Neural cell (in vitro differentiated cells): ENCODE data around the gene KITLG. TPM values are rescaled to one million over a fixed set of nuclear protein-coding genes. Genes with fewer than 3 reads are reported as not detected.
"Not testable (repeated sequence)": the region's sequence is repeated elsewhere in the genome, so short reads cannot be mapped to it uniquely, and the experiment has no call there.

Source experiments
- H2AFZ ChIP-seq: fragments of 200-600, 300-800 bp; sonication (generic), shearing (Covaris generic); 2 replicates; pipeline ENCODE4 v1.6.0; 2014; ENCODE audit warnings: low read depth, mild to moderate bottlenecking, antibody characterized with exemption, low read length, moderate library complexity
- H3F3A ChIP-seq: fragments of 200-600 bp; shearing (Covaris generic); 2 replicates; pipeline ENCODE4 v1.6.1; 2016; ENCODE audit warnings: mild to moderate bottlenecking, moderate library complexity, mixed read lengths, antibody characterized with exemption, low read length; ENCODE audit not compliant: insufficient read depth, poor library complexity, severe bottlenecking
- H3K27ac ChIP-seq: fragments of 200-600, 300-800 bp; sonication (generic), shearing (Covaris generic); 2 replicates; pipeline ENCODE4 v1.5.1; 2014; ENCODE audit warnings: mild to moderate bottlenecking, low read length, moderate library complexity
- H3K27me3 ChIP-seq: fragments of 300-800, 200-600 bp; sonication (generic), shearing (Covaris generic); 2 replicates; pipeline ENCODE4 v1.6.0; 2014; ENCODE audit warnings: mild to moderate bottlenecking, low read depth, low read length, moderate library complexity; ENCODE audit not compliant: insufficient read depth
- H3K36me3 ChIP-seq: fragments of 300-800, 200-600 bp; sonication (generic), shearing (Covaris generic); 2 replicates; pipeline ENCODE4 v1.5.1; 2014; ENCODE audit warnings: mild to moderate bottlenecking, antibody characterized with exemption, low read length, moderate library complexity; ENCODE audit not compliant: insufficient read depth
- H3K4me2 ChIP-seq: fragments of 300-800, 200-600 bp; sonication (generic), shearing (Covaris generic); 2 replicates; pipeline ENCODE4 v1.6.0; 2014; ENCODE audit warnings: mild to moderate bottlenecking, low read length
- H3K4me3 ChIP-seq: fragments of 300-800, 200-600 bp; sonication (generic), shearing (Covaris generic); 2 replicates; pipeline ENCODE4 v1.5.1; 2014; ENCODE audit warnings: mild to moderate bottlenecking, low read length, moderate library complexity
- H3K79me2 ChIP-seq: fragments of 200-600 bp; shearing (Covaris generic); replicated peaks from 2 replicates; pipeline ENCODE4 v1.6.0; 2014; ENCODE audit warnings: mild to moderate bottlenecking, low read length, moderate library complexity; ENCODE audit not compliant: insufficient read depth
- H3K9ac ChIP-seq: fragments of 300-800, 200-600 bp; sonication (generic), shearing (Covaris generic); 2 replicates; pipeline ENCODE4 v1.6.1; 2016; ENCODE audit warnings: mild to moderate bottlenecking, low read length, mixed read lengths
- H3K9me2 ChIP-seq: fragments of 200-600 bp; shearing (Covaris generic); 2 replicates; pipeline ENCODE4 v1.6.1; 2016; ENCODE audit warnings: mild to moderate bottlenecking, low read length, mixed read lengths; ENCODE audit not compliant: insufficient read depth
- H3K9me3 ChIP-seq: fragments of 200-600, 300-800 bp; sonication (generic), shearing (Covaris generic); 2 replicates; pipeline ENCODE4 v1.6.1; 2016; ENCODE audit warnings: mild to moderate bottlenecking, mixed run types, low read length, moderate library complexity, mixed read lengths
- H4K20me1 ChIP-seq: fragments of 200-600 bp; shearing (Covaris generic); 2 replicates; pipeline ENCODE4 v1.6.1; 2016; ENCODE audit warnings: mild to moderate bottlenecking, mixed run types; ENCODE audit not compliant: insufficient read depth
- EP300 ChIP-seq: fragments of 450-650 bp; conservative IDR thresholded peaks from 2 replicates; pipeline ENCODE4 v1.6.1; 2014; ENCODE audit warnings: antibody characterized with exemption, mild to moderate bottlenecking, moderate library complexity; ENCODE audit not compliant: poor library complexity, severe bottlenecking
- EZH2 ChIP-seq: fragments of 200-600, 300-800 bp; shearing (Covaris generic), sonication (generic); IDR thresholded peaks from 2 replicates; pipeline ENCODE4 v1.6.1; 2014; ENCODE audit warnings: antibody characterized with exemption, low read length, borderline replicate concordance, mild to moderate bottlenecking; ENCODE audit not compliant: insufficient read depth, poor library complexity, severe bottlenecking
- MXI1 ChIP-seq: fragments of 450-650 bp; conservative IDR thresholded peaks from 2 replicates; pipeline ENCODE4 v1.6.1; 2014; ENCODE audit warnings: antibody characterized with exemption, mild to moderate bottlenecking; ENCODE audit not compliant: poor library complexity, severe bottlenecking
- POLR2AphosphoS5 ChIP-seq: IDR thresholded peaks from 2 replicates; pipeline ENCODE4 v1.6.1; 2012
- RAD21 ChIP-seq: fragments of 450-650 bp; conservative IDR thresholded peaks from 2 replicates; pipeline ENCODE4 v1.6.1; 2014; ENCODE audit warnings: antibody characterized with exemption, mild to moderate bottlenecking, moderate library complexity
- SMC3 ChIP-seq: fragments of 450-650 bp; conservative IDR thresholded peaks from 2 replicates; pipeline ENCODE4 v1.6.1; 2014; ENCODE audit warnings: antibody characterized with exemption, mild to moderate bottlenecking, moderate library complexity; ENCODE audit not compliant: poor library complexity
- TAF1 ChIP-seq: IDR thresholded peaks from 2 replicates; pipeline ENCODE4 v1.6.1; 2012; ENCODE audit warnings: low read depth
- polyA plus RNA-seq: library from polyadenylated mRNA; depleted of rRNA; stranded (reverse); fragments of >200 nt; gene quantifications from 2 replicates; pipeline ENCODE4 v1.2.3, GENCODE V29; 2014
- TF ChIP-seq, protein P1 (sequence below): IDR thresholded peaks from 2 replicates; pipeline ENCODE4 v1.6.1; 2012; ENCODE audit warnings: borderline replicate concordance
- TF ChIP-seq, protein P2 (sequence below): fragments of 450-650 bp; IDR thresholded peaks from 2 replicates; pipeline ENCODE4 v1.5.1; 2014; ENCODE audit warnings: antibody characterized with exemption, mild to moderate bottlenecking, moderate library complexity; ENCODE audit not compliant: poor library complexity, severe bottlenecking

Gene KITLG
- polyA plus RNA-seq, 1 donor from 2014 or later: 6.2 TPM

DNA sequence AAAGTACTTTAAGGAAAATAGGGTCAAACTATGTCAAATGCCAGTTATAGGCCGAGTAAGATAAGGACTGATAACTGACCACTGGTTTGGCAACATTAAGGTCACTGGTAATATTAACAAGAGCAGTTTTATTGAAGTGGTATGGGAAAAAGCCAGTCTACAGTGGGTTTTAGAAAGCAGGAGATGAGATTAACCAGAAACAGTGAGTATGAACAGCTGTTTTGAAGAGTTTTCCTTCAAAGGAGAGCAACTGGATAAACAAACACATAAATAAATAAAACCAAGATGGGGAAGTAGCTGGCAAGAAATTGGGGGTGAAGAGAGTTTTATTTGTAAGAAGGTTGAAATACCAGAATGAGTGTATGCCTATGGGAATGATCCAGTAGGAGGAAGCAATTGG is 30.3 kb downstream of the KITLG start:
- Histone ChIP-seq H3K9me3 (no peaks in the 10 kb centered on the region), H4K20me1 (no peaks in the 10 kb centered on the region), H3K4me3 (no peak overlapping the region), H3K27me3 (no peaks in the 10 kb centered on the region), H3F3A (no peaks in the 10 kb centered on the region), H3K36me3 (no peaks in the 10 kb centered on the region), H3K9me2 (no peaks in the 10 kb centered on the region), H3K4me2 (no peak overlapping the region), H3K79me2 (no peaks in the 10 kb centered on the region), H3K9ac (no peak overlapping the region), H3K27ac (no peak overlapping the region), H2AFZ (no peak overlapping the region)
- TF ChIP-seq, protein P1, sequence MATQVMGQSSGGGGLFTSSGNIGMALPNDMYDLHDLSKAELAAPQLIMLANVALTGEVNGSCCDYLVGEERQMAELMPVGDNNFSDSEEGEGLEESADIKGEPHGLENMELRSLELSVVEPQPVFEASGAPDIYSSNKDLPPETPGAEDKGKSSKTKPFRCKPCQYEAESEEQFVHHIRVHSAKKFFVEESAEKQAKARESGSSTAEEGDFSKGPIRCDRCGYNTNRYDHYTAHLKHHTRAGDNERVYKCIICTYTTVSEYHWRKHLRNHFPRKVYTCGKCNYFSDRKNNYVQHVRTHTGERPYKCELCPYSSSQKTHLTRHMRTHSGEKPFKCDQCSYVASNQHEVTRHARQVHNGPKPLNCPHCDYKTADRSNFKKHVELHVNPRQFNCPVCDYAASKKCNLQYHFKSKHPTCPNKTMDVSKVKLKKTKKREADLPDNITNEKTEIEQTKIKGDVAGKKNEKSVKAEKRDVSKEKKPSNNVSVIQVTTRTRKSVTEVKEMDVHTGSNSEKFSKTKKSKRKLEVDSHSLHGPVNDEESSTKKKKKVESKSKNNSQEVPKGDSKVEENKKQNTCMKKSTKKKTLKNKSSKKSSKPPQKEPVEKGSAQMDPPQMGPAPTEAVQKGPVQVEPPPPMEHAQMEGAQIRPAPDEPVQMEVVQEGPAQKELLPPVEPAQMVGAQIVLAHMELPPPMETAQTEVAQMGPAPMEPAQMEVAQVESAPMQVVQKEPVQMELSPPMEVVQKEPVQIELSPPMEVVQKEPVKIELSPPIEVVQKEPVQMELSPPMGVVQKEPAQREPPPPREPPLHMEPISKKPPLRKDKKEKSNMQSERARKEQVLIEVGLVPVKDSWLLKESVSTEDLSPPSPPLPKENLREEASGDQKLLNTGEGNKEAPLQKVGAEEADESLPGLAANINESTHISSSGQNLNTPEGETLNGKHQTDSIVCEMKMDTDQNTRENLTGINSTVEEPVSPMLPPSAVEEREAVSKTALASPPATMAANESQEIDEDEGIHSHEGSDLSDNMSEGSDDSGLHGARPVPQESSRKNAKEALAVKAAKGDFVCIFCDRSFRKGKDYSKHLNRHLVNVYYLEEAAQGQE: no peak
- TF ChIP-seq SMC3 (no peak), POLR2AphosphoS5 (no peak), RAD21 (no peak)

DNA sequence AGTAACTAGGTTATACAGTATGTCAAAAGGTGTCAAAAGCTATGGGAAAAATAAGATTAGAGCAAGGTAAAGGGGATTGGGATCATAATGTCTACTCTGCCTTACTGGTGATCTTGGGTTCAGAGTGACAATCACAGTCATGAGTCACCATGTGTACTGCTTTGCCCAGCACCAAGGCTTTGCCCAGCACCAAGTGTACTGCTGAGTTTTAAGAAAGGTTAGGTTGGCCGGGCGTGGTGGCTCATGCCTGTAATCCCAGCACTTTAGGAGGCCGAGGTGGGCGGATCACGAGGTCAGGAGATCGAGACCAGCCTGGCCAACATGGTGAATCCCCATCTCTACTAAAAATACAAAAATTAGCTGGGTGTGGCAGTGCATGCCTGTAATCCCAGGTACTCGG is 32.3 kb downstream of the KITLG start:
- H3K27ac ChIP-seq, H3K9me2 ChIP-seq, H4K20me1 ChIP-seq, H3K4me3 ChIP-seq, H3K9me3 ChIP-seq, H3K27me3 ChIP-seq, H3K79me2 ChIP-seq, H3K36me3 ChIP-seq, H3F3A ChIP-seq, H2AFZ ChIP-seq, H3K4me2 ChIP-seq, H3K9ac ChIP-seq: not testable (repeated sequence)

DNA sequence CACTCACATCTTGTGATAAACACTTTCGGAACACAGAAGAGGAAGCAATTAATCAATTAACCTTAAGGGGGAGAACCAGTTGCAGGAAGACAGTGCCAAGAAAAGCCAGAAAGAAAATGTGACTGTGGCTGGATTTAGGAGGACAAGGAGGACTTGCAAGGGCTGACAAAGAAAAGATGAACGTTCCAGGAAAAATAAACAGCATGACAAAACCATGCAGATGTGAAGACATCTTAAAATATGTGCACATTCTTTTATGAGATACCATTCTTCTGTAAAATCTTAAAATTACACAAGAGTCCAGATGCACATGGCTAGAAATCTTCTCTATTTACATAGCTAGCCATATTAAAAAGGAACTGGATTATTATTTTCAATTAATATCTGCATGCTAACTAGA is 33.4 kb downstream of the KITLG start:
- Histone ChIP-seq H3K27ac (no peak overlapping the region), H3K9me3 (no peaks in the 10 kb centered on the region), H3K27me3 (no peaks in the 10 kb centered on the region), H3K4me2 (no peak overlapping the region), H3K9me2 (no peaks in the 10 kb centered on the region), H3F3A (no peaks in the 10 kb centered on the region), H2AFZ (no peak overlapping the region), H3K79me2 (no peaks in the 10 kb centered on the region), H3K4me3 (no peak overlapping the region), H3K36me3 (no peaks in the 10 kb centered on the region), H4K20me1 (no peaks in the 10 kb centered on the region), H3K9ac (no peak overlapping the region)
- TF ChIP-seq, protein P2, sequence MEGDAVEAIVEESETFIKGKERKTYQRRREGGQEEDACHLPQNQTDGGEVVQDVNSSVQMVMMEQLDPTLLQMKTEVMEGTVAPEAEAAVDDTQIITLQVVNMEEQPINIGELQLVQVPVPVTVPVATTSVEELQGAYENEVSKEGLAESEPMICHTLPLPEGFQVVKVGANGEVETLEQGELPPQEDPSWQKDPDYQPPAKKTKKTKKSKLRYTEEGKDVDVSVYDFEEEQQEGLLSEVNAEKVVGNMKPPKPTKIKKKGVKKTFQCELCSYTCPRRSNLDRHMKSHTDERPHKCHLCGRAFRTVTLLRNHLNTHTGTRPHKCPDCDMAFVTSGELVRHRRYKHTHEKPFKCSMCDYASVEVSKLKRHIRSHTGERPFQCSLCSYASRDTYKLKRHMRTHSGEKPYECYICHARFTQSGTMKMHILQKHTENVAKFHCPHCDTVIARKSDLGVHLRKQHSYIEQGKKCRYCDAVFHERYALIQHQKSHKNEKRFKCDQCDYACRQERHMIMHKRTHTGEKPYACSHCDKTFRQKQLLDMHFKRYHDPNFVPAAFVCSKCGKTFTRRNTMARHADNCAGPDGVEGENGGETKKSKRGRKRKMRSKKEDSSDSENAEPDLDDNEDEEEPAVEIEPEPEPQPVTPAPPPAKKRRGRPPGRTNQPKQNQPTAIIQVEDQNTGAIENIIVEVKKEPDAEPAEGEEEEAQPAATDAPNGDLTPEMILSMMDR: no peak
- TF ChIP-seq MXI1: no peak
- no peak for TF ChIP-seq EP300
- TF ChIP-seq RAD21: no peak
- no peak for TF ChIP-seq EZH2
- TF ChIP-seq TAF1: no peak
- TF ChIP-seq, protein P1: no peak
- TF ChIP-seq SMC3: no peak
- TF ChIP-seq POLR2AphosphoS5: no peak
